ENCODE data around the gene RBKS. TPM values are rescaled to one million over a fixed set of nuclear protein-coding genes. Genes with fewer than 3 reads are reported as not detected.
A peak's percentile ranks its signal among the peaks of the same experiment; 100 is the strongest.

The RBKS gene
- total RNA-seq, 1 donor from 2014 or later: 0.79 TPM

DNA sequence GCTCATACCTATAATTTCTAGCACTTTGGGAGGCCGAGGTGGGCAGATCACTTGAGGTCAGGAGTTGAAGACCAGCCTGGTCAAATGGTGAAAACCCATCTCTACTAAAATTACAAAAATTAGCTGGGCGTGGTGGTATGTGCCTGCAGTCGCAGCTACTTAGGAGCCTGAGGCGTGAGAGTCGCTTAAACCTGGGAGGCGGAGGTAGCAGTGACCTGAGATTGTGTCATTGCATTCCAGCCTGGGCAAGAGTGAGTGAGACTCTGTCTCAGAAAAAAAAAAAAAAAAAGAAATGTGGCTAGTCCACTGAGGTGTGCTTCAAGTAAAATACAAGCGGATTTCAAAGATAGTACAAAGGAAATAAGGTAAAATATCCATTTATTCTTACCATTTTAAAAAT is 46.2 kb downstream of the RBKS start:
- DNase-seq (ENCODE audit: low read depth): peak; percentile 71
- Histone ChIP-seq H3K27me3 (ENCODE audit: control insufficient read depth, insufficient read depth, low read length) (no peaks in the 10 kb centered on the region), H3K36me3 (ENCODE audit: control insufficient read depth, insufficient read depth, low read length) (no peaks in the 10 kb centered on the region), H3K4me3 (ENCODE audit: low read depth, low read length) (no peak overlapping the region)
- no peak for FAIRE-seq
- TF ChIP-seq, protein P1, sequence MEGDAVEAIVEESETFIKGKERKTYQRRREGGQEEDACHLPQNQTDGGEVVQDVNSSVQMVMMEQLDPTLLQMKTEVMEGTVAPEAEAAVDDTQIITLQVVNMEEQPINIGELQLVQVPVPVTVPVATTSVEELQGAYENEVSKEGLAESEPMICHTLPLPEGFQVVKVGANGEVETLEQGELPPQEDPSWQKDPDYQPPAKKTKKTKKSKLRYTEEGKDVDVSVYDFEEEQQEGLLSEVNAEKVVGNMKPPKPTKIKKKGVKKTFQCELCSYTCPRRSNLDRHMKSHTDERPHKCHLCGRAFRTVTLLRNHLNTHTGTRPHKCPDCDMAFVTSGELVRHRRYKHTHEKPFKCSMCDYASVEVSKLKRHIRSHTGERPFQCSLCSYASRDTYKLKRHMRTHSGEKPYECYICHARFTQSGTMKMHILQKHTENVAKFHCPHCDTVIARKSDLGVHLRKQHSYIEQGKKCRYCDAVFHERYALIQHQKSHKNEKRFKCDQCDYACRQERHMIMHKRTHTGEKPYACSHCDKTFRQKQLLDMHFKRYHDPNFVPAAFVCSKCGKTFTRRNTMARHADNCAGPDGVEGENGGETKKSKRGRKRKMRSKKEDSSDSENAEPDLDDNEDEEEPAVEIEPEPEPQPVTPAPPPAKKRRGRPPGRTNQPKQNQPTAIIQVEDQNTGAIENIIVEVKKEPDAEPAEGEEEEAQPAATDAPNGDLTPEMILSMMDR (IDR thresholded peaks at IDR 0.05; ENCODE audit: insufficient read depth, low read length, severe bottlenecking): no peak

- DNase-seq (ENCODE audit: low read depth) (no peak), FAIRE-seq (no peak)
- TF ChIP-seq, protein P1 (IDR thresholded peaks at IDR 0.05; ENCODE audit: insufficient read depth, low read length, severe bottlenecking): no peak
- no peak overlapping the region for H3K4me3 ChIP-seq (ENCODE audit: low read depth, low read length)
- H3K36me3 ChIP-seq (ENCODE audit: control insufficient read depth, insufficient read depth, low read length): no peaks in the 10 kb centered on the region
- no peaks in the 10 kb centered on the region for H3K27me3 ChIP-seq (ENCODE audit: control insufficient read depth, insufficient read depth, low read length)
Observed at GRCh38 chr2:27842894-27843293, 47.3 kb downstream of the RBKS start.

DNA sequence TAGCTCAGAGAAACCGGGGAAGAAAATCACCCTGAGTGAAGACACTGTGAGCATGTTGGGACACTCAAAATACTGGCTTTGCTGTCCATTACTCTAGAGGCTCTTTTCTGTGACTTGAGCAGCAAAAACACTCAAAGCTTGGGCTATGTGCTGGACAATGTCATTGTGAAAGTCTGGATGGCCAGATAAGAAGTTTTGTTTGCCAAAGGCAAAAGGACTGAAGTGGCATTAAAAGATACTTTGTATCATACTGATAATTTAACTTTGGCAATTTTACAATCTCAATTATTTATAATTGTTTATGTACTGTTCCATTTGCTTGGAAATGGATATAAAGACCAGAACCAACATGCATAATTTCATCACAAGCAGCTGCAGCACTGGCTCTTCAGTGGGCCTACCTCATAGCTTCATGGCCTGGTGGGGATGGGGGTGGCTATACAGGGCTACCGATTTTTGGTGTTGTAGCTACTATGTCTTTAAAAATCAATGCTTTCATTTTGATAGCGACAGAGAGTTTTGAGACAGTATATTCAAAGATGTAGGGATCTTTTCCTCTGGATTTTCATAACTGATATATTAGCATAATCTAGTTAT is 51.1 kb downstream of the RBKS start:
- TF ChIP-seq, protein P1 (IDR thresholded peaks at IDR 0.05; ENCODE audit: insufficient read depth, low read length, severe bottlenecking): no peak
- H3K36me3 ChIP-seq (ENCODE audit: control insufficient read depth, insufficient read depth, low read length): no peaks in the 10 kb centered on the region
- no peaks in the 10 kb centered on the region for H3K27me3 ChIP-seq (ENCODE audit: control insufficient read depth, insufficient read depth, low read length)
- DNase-seq (ENCODE audit: low read depth) (no peak), FAIRE-seq (no peak)
- H3K4me3 ChIP-seq (ENCODE audit: low read depth, low read length): no peak overlapping the region

- no peaks in the 10 kb centered on the region for H3K36me3 ChIP-seq (ENCODE audit: control insufficient read depth, insufficient read depth, low read length)
- DNase-seq (ENCODE audit: low read depth) (no peak), FAIRE-seq (no peak)
- TF ChIP-seq, protein P1 (IDR thresholded peaks at IDR 0.05; ENCODE audit: insufficient read depth, low read length, severe bottlenecking): no peak
- H3K4me3 ChIP-seq (ENCODE audit: low read depth, low read length): no peak overlapping the region
- H3K27me3 ChIP-seq (ENCODE audit: control insufficient read depth, insufficient read depth, low read length): no peaks in the 10 kb centered on the region
Observed at GRCh38 chr2:27838502-27838901, 51.7 kb downstream of the RBKS start.

GRCh38 chr2:27833931-27834330 is 56.3 kb downstream of the RBKS start:
- TF ChIP-seq, protein P1 (IDR thresholded peaks at IDR 0.05; ENCODE audit: insufficient read depth, low read length, severe bottlenecking): no peak
- H3K4me3 ChIP-seq (ENCODE audit: low read depth, low read length): no peak overlapping the region
- no peaks in the 10 kb centered on the region for H3K36me3 ChIP-seq (ENCODE audit: control insufficient read depth, insufficient read depth, low read length)
- no peak for DNase-seq (ENCODE audit: low read depth)
- no peak for FAIRE-seq
- no peaks in the 10 kb centered on the region for H3K27me3 ChIP-seq (ENCODE audit: control insufficient read depth, insufficient read depth, low read length)

DNA sequence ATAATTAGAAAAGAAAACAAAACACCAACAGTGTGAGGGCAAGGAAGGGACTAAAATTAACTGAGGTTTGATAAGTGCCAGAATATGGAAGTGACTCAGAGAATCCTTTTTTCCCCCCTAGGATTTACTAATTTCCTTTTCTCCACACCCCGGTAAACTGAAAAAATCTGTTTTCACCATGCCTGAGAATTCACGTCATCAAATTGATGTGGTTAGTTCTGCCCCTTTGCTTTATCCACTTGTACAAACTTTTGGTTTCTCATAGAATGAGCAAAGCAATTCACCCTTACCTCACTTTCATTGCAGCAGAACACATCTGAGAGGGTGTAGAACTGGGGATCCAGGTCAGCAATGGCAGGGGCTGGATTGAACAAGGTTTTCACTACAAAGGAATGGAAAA is 57.8 kb downstream of the RBKS start:
- H3K36me3 ChIP-seq (ENCODE audit: control insufficient read depth, insufficient read depth, low read length): no peaks in the 10 kb centered on the region
- peak; percentile 68 for DNase-seq (ENCODE audit: low read depth)
- no peak overlapping the region for H3K4me3 ChIP-seq (ENCODE audit: low read depth, low read length)
- H3K27me3 ChIP-seq (ENCODE audit: control insufficient read depth, insufficient read depth, low read length): no peaks in the 10 kb centered on the region
- FAIRE-seq: no peak
- TF ChIP-seq, protein P1 (IDR thresholded peaks at IDR 0.05; ENCODE audit: insufficient read depth, low read length, severe bottlenecking): no peak

All from bronchial epithelial cell (primary cell).